Panc1 (cell line): ENCODE measurements around the gene HS6ST3. TPM values are rescaled to one million over a fixed set of nuclear protein-coding genes. Genes with fewer than 3 reads are reported as not detected.

Source experiments
- ATAC-seq: fragments of 200-7000 bp; cut with Tn5 transposase; 2 replicates; pipeline ENCODE4 v1.9.1; 2020; ENCODE audit warnings: mild to moderate bottlenecking, moderate library complexity
- BruUV-seq: library from RNA; stranded (reverse); fragments of 400-500 nt; replicated peaks from 2 replicates; lab custom pipeline; 2021; lab: Mats Ljungman, UMichigan
- CTCF ChIA-PET: fragments of 300-600 bp; sonication (Branson Sonifier 250); formaldehyde crosslinking; loops from one replicate; lab custom pipeline; 2022; ENCODE audit warnings: antibody characterized with exemption; lab: Charles Lee
- POLR2A ChIA-PET: fragments of 300-600 bp; sonication (Branson Sonifier 250); formaldehyde crosslinking; loops from one replicate; lab custom pipeline; 2022; ENCODE audit warnings: antibody characterized with exemption; lab: Charles Lee
- DNase-seq: peaks from one replicate; pipeline ENCODE4 v3.0.0-alpha.2; 2010; ENCODE audit warnings: low read depth, low spot score
- H3K27ac ChIP-seq: 2 replicates; pipeline ENCODE4 v1.5.1; 2011; ENCODE audit warnings: mild to moderate bottlenecking, low read length, inconsistent platforms
- H3K27me3 ChIP-seq: fragments of 200-500 bp; sonication (Bioruptor generic); 2 replicates; pipeline ENCODE4 v1.6.0; 2014; ENCODE audit warnings: low read length, inconsistent platforms; ENCODE audit not compliant: control insufficient read depth, insufficient read depth
- H3K36me3 ChIP-seq: fragments of 200-500 bp; sonication (Bioruptor generic); 2 replicates; pipeline ENCODE4 v1.5.1; 2014; ENCODE audit warnings: inconsistent platforms, mild to moderate bottlenecking, low read length, moderate library complexity; ENCODE audit not compliant: control insufficient read depth, insufficient read depth
- H3K4me1 ChIP-seq: 2 replicates; pipeline ENCODE4 v1.5.1; 2011; ENCODE audit warnings: inconsistent platforms, mild to moderate bottlenecking, low read length, moderate library complexity; ENCODE audit not compliant: control insufficient read depth, insufficient read depth
- H3K4me3 ChIP-seq, 2 experiments: 2 replicates each; pipeline ENCODE4 v1.5.1; 2011 to 2012; ENCODE audit warnings: low read depth in 2 of 2, low read length in 2 of 2, mild to moderate bottlenecking in 2 of 2, inconsistent platforms in 1 of 2, moderate library complexity in 1 of 2
- H3K9me3 ChIP-seq: fragments of 200-500 bp; sonication (Bioruptor generic); 2 replicates; pipeline ENCODE4 v1.5.1; 2014; ENCODE audit warnings: low read depth, mild to moderate bottlenecking, inconsistent platforms, low read length, moderate library complexity; ENCODE audit not compliant: control insufficient read depth, insufficient read depth
- CTCF ChIP-seq: fragments of 450-650 bp; IDR thresholded peaks from 2 replicates; pipeline ENCODE4 v1.5.1; 2017; ENCODE audit warnings: mild to moderate bottlenecking
- POLR2AphosphoS5 ChIP-seq: IDR thresholded peaks from 2 replicates; pipeline ENCODE4 v1.6.1; 2012; ENCODE audit warnings: mild to moderate bottlenecking, low read depth, low read length, moderate library complexity
- SIN3A ChIP-seq: IDR thresholded peaks from 2 replicates; pipeline ENCODE4 v1.6.1; 2012; ENCODE audit warnings: low read depth, mild to moderate bottlenecking, low read length, moderate library complexity, borderline replicate concordance; ENCODE audit not compliant: insufficient read depth
- TCF7L2 ChIP-seq: IDR thresholded peaks from 2 replicates; pipeline ENCODE4 v1.6.1; 2011; ENCODE audit warnings: mild to moderate bottlenecking, low read depth, low read length, inconsistent platforms
- in situ Hi-C: cut with HindIII; loops from 2 replicates; pipeline ENCODE4 v1.10.0; 2016; ENCODE audit warnings: low sequenced_read_pairs, low pct_unique_long_range_greater_than_20kb
- intact Hi-C: fragments of 100-400 bp; cut with micrococcal nuclease; formaldehyde crosslinking; loops from one replicate; pipeline ENCODE4 v1.10.0; 2022; ENCODE audit not compliant: unreplicated experiment
- total RNA-seq: library from RNA; stranded (reverse); gene quantifications from one replicate; pipeline ENCODE4 v1.2.1, GENCODE V29; 2021; ENCODE audit not compliant: unreplicated experiment
- TF ChIP-seq, protein P1 (sequence below), 2 experiments: IDR thresholded peaks; 2 replicates each; pipeline ENCODE4 v1.6.1; 2011 to 2012; ENCODE audit warnings: low read depth in 2 of 2, control low read depth in 1 of 2, low read length in 1 of 2, mild to moderate bottlenecking in 1 of 2, moderate library complexity in 1 of 2; ENCODE audit not compliant: insufficient read depth in 1 of 2

Gene HS6ST3
- total RNA-seq, 1 experiment from 2014 or later: 0.13 TPM

DNA sequence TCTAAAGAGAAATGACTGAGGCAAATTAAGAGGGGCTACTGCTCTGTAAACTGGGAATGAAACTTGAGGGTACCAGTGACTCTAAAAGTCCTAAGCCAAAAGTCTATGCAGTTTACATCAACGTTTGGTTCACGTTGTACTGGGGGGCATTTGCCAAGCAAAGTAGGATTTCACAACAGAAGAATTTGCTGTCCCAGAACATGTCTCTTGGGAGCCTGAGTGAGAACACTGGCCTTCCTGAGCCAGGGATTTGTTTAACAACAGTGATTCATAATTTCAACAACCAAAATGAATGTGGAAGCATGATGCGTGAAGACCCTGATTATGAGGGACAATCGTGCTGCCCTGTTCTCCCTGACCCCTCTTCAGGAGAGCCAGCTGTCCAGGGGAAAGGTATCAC, 726.4 kb downstream of the HS6ST3 start:
- BruUV-seq: no TSS peak
- ATAC-seq (no peak), DNase-seq (no peak)
- no peak overlapping the region for H3K4me3 ChIP-seq
- no peaks in the 10 kb centered on the region for H3K36me3 ChIP-seq
- POLR2A ChIA-PET: no interaction called here
- CTCF ChIA-PET: no interaction called here
- H3K27ac ChIP-seq: no peak overlapping the region
- in situ Hi-C loops (no loop called here), intact Hi-C loops (loop anchor here (10.0 kb wide), 1 partner anchor 671 kb away; no protein-coding TSS in a partner anchor)
- H3K4me1 ChIP-seq: no peaks in the 10 kb centered on the region
- TF ChIP-seq, protein P1, sequence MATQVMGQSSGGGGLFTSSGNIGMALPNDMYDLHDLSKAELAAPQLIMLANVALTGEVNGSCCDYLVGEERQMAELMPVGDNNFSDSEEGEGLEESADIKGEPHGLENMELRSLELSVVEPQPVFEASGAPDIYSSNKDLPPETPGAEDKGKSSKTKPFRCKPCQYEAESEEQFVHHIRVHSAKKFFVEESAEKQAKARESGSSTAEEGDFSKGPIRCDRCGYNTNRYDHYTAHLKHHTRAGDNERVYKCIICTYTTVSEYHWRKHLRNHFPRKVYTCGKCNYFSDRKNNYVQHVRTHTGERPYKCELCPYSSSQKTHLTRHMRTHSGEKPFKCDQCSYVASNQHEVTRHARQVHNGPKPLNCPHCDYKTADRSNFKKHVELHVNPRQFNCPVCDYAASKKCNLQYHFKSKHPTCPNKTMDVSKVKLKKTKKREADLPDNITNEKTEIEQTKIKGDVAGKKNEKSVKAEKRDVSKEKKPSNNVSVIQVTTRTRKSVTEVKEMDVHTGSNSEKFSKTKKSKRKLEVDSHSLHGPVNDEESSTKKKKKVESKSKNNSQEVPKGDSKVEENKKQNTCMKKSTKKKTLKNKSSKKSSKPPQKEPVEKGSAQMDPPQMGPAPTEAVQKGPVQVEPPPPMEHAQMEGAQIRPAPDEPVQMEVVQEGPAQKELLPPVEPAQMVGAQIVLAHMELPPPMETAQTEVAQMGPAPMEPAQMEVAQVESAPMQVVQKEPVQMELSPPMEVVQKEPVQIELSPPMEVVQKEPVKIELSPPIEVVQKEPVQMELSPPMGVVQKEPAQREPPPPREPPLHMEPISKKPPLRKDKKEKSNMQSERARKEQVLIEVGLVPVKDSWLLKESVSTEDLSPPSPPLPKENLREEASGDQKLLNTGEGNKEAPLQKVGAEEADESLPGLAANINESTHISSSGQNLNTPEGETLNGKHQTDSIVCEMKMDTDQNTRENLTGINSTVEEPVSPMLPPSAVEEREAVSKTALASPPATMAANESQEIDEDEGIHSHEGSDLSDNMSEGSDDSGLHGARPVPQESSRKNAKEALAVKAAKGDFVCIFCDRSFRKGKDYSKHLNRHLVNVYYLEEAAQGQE (IDR thresholded peaks at IDR 0.05; ENCODE audit: insufficient read depth in 1 of 2, low read depth in 2 of 2, low read length in 1 of 2): no peak
- TF ChIP-seq POLR2AphosphoS5 (no peak), TCF7L2 (no peak), CTCF (no peak)
- no peaks in the 10 kb centered on the region for H3K27me3 ChIP-seq
- H3K9me3 ChIP-seq: no peaks in the 10 kb centered on the region

DNA sequence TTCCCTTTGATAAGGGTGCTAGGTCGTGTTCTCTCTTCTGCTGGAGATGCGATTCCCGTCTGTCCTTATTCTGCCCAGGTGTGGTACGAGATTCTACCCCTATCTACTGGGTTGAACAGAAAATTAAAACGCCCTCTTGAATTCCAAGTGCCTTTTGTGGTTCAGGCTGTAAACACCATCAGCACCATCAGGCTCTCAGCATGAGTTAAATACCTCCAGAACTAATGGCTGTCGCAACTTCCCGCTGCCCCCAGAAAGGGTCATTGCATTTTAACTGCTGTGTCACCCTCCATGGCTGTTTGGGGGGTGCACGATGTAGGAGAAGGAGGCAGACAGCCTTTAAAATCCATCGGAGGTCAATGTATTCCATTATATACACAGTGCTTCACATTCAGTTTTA, 727.0 kb downstream of the HS6ST3 start:
- in situ Hi-C loops (no loop called here), intact Hi-C loops (loop anchor here (1.0 to 10.0 kb wide), 2 partner anchors 672 to 797 kb away; no protein-coding TSS in a partner anchor)
- CTCF ChIA-PET: interaction anchor here (0.7 to 1.2 kb wide), 2 partner anchors 795 to 797 kb away, joined by 3 to 5 read pairs; no protein-coding TSS in a partner anchor
- no peak overlapping the region for H3K27ac ChIP-seq
- BruUV-seq: no TSS peak
- no peak for DNase-seq
- TF ChIP-seq, protein P1 (IDR thresholded peaks at IDR 0.05; ENCODE audit: insufficient read depth in 1 of 2, low read depth in 2 of 2, low read length in 1 of 2): no peak
- TF ChIP-seq SIN3A: no peak
- no peak for TF ChIP-seq TCF7L2
- TF ChIP-seq CTCF: no peak; the same call in 1 of the 2 replicates
- no peak for TF ChIP-seq POLR2AphosphoS5
- no peak for ATAC-seq
- no peaks in the 10 kb centered on the region for H3K36me3 ChIP-seq
- H3K4me1 ChIP-seq: no peaks in the 10 kb centered on the region
- POLR2A ChIA-PET: no interaction called here
- H3K4me3 ChIP-seq: no peak overlapping the region
- no peaks in the 10 kb centered on the region for H3K9me3 ChIP-seq
- H3K27me3 ChIP-seq: no peaks in the 10 kb centered on the region
